H9 (cell line): ENCODE measurements around the gene MFGE8. TPM values are rescaled to one million over a fixed set of nuclear protein-coding genes. Genes with fewer than 3 reads are reported as not detected.
A peak's percentile ranks its signal among the peaks of the same experiment; 100 is the strongest.

Experiments
- DNase-seq: peaks from one replicate; pipeline ENCODE4 v3.0.0-alpha.2; 2017
- H2AFZ ChIP-seq: one replicate; pipeline ENCODE4 v1.6.1; 2013; ENCODE audit warnings: mild to moderate bottlenecking, low read length, control low read depth, moderate library complexity
- H2AK5ac ChIP-seq: 2 replicates; pipeline ENCODE4 v1.6.1; 2013; ENCODE audit warnings: low read length, control low read depth, mixed read lengths; ENCODE audit not compliant: insufficient read length
- H2BK120ac ChIP-seq: one replicate; pipeline ENCODE4 v1.6.1; 2013; ENCODE audit warnings: low read depth, mild to moderate bottlenecking, low read length, control low read depth, inconsistent platforms; ENCODE audit not compliant: poor library complexity, severe bottlenecking
- H2BK12ac ChIP-seq: 2 replicates; pipeline ENCODE4 v1.6.1; 2013; ENCODE audit warnings: low read length, control low read depth, mixed read lengths, low read depth; ENCODE audit not compliant: insufficient read length
- H2BK15ac ChIP-seq: 2 replicates; pipeline ENCODE4 v1.6.1; 2013; ENCODE audit warnings: low read depth, low read length, control low read depth
- H2BK20ac ChIP-seq: one replicate; pipeline ENCODE4 v1.6.1; 2013; ENCODE audit warnings: low read depth, mild to moderate bottlenecking, low read length, control low read depth, inconsistent platforms; ENCODE audit not compliant: poor library complexity, severe bottlenecking
- H2BK5ac ChIP-seq: 2 replicates; pipeline ENCODE4 v1.6.1; 2013; ENCODE audit warnings: low read length, control low read depth, mixed read lengths; ENCODE audit not compliant: insufficient read length
- H3K14ac ChIP-seq: 2 replicates; pipeline ENCODE4 v1.6.1; 2013; ENCODE audit warnings: low read length, control low read depth; ENCODE audit not compliant: insufficient read depth
- H3K18ac ChIP-seq: 2 replicates; pipeline ENCODE4 v1.6.1; 2013; ENCODE audit warnings: low read depth, mild to moderate bottlenecking, mixed read lengths, low read length, control low read depth; ENCODE audit not compliant: insufficient read length
- H3K23ac ChIP-seq: 2 replicates; pipeline ENCODE4 v1.6.1; 2013; ENCODE audit warnings: low read length, control low read depth, mixed read lengths, low read depth; ENCODE audit not compliant: insufficient read length
- H3K23me2 ChIP-seq: 2 replicates; pipeline ENCODE4 v1.6.1; 2013; ENCODE audit warnings: low read depth, mild to moderate bottlenecking, mixed read lengths, low read length, control low read depth; ENCODE audit not compliant: insufficient read length, poor library complexity, severe bottlenecking
- H3K27ac ChIP-seq: 2 replicates; pipeline ENCODE4 v1.5.1; 2013; ENCODE audit warnings: low read length, control low read depth, mixed read lengths, low read depth; ENCODE audit not compliant: insufficient read length
- H3K27me3 ChIP-seq: 2 replicates; pipeline ENCODE4 v1.6.1; 2013; ENCODE audit warnings: low read length, control low read depth, inconsistent platforms; ENCODE audit not compliant: insufficient read depth
- H3K4ac ChIP-seq: 2 replicates; pipeline ENCODE4 v1.6.1; 2013; ENCODE audit warnings: low read depth, mild to moderate bottlenecking, control low read depth, inconsistent platforms, low read length, moderate library complexity
- H3K4me1 ChIP-seq: 2 replicates; pipeline ENCODE4 v1.6.1; 2013; ENCODE audit warnings: low read length, control low read depth, inconsistent platforms; ENCODE audit not compliant: insufficient read depth
- H3K4me2 ChIP-seq: 2 replicates; pipeline ENCODE4 v1.6.1; 2013; ENCODE audit warnings: low read length, control low read depth, mixed read lengths; ENCODE audit not compliant: insufficient read length, insufficient read depth
- H3K56ac ChIP-seq: 2 replicates; pipeline ENCODE4 v1.6.1; 2013; ENCODE audit warnings: low read depth, mild to moderate bottlenecking, mixed read lengths, low read length, control low read depth; ENCODE audit not compliant: insufficient read length
- H3K79me1 ChIP-seq: 2 replicates; pipeline ENCODE4 v1.6.1; 2013; ENCODE audit warnings: low read depth, mild to moderate bottlenecking, moderate library complexity, low read length, control low read depth, inconsistent platforms; ENCODE audit not compliant: insufficient read depth, poor library complexity, severe bottlenecking
- H3K79me2 ChIP-seq: 2 replicates; pipeline ENCODE4 v1.6.1; 2013; ENCODE audit warnings: low read length, control low read depth, inconsistent platforms; ENCODE audit not compliant: insufficient read depth
- H3K9ac ChIP-seq: 2 replicates; pipeline ENCODE4 v1.6.1; 2013; ENCODE audit warnings: low read length, control low read depth, mixed read lengths; ENCODE audit not compliant: insufficient read length; ENCODE audit errors: extremely low read depth
- H3K9me3 ChIP-seq: one replicate; pipeline ENCODE4 v1.6.1; 2013; ENCODE audit warnings: low read depth, low read length, inconsistent platforms; ENCODE audit not compliant: control insufficient read depth
- H3T11ph ChIP-seq: one replicate; pipeline ENCODE4 v1.6.1; 2013; ENCODE audit warnings: mild to moderate bottlenecking, low read length, control low read depth, inconsistent platforms
- H4K20me1 ChIP-seq: one replicate; pipeline ENCODE4 v1.6.1; 2013; ENCODE audit not compliant: control insufficient read depth, insufficient read length, insufficient read depth
- H4K5ac ChIP-seq: 2 replicates; pipeline ENCODE4 v1.6.1; 2013; ENCODE audit warnings: low read depth, mild to moderate bottlenecking, mixed read lengths, low read length, control low read depth; ENCODE audit not compliant: insufficient read length
- H4K8ac ChIP-seq: replicated peaks from 2 replicates; pipeline ENCODE4 v1.6.1; 2013; ENCODE audit warnings: low read length, control low read depth, mixed read lengths, low read depth; ENCODE audit not compliant: insufficient read length
- H4K91ac ChIP-seq: 2 replicates; pipeline ENCODE4 v1.6.1; 2013; ENCODE audit warnings: low read depth, mild to moderate bottlenecking, moderate library complexity, mixed read lengths, low read length, control low read depth; ENCODE audit not compliant: insufficient read length
- H3K27ac Mint-ChIP-seq, 3 experiments: 2 replicates in 2 of 3; 3 replicates in 1 of 3; pipeline ENCODE4 v1.8.0; 2020 to 2021; ENCODE audit warnings: mixed read lengths in 3 of 3, mild to moderate bottlenecking in 1 of 3, moderate library complexity in 1 of 3
- H3K27me3 Mint-ChIP-seq: 2 replicates; pipeline ENCODE4 v1.8.0; 2021; ENCODE audit warnings: low read depth, mild to moderate bottlenecking, moderate library complexity, mixed read lengths
- H3K36me3 Mint-ChIP-seq, 3 experiments: 2 replicates in 2 of 3; 3 replicates in 1 of 3; pipeline ENCODE4 v1.8.0; 2020 to 2021; ENCODE audit warnings: low read depth in 3 of 3, mixed read lengths in 3 of 3; ENCODE audit not compliant: insufficient read depth in 1 of 3
- H3K4me1 Mint-ChIP-seq, 2 experiments: 2 replicates each; pipeline ENCODE4 v1.8.0; 2020; ENCODE audit warnings: mixed read lengths in 2 of 2
- H3K4me3 Mint-ChIP-seq, 2 experiments: 2 replicates in 1 of 2; 3 replicates in 1 of 2; pipeline ENCODE4 v1.8.0; 2020 to 2021; ENCODE audit warnings: mild to moderate bottlenecking in 2 of 2, mixed read lengths in 2 of 2, moderate library complexity in 1 of 2
- H3K9me3 Mint-ChIP-seq, 2 experiments: 2 replicates in 1 of 2; 3 replicates in 1 of 2; pipeline ENCODE4 v1.8.0; 2020; ENCODE audit warnings: mild to moderate bottlenecking in 2 of 2, mixed read lengths in 2 of 2, moderate library complexity in 1 of 2
- WGBS: extraction: QIAGEN DNeasy Blood & Tissue Kit; methylation state at CpG from one replicate; pipeline ENCODE4 v1.1.7; 2013; ENCODE audit warnings: missing lambda C conversion rate, low lambda C conversion rate, mixed read lengths; ENCODE audit not compliant: insufficient read length; ENCODE audit errors: extremely low coverage; 5-methylcytosine and 5-hydroxymethylcytosine counted together
- total RNA-seq: library from RNA; stranded (reverse); gene quantifications from 2 replicates; pipeline ENCODE4 v1.2.1, GENCODE V29; 2021
- TF ChIP-seq, protein P1 (sequence below): fragments of 200-600 bp; sonication (generic); conservative IDR thresholded peaks from 3 replicates; pipeline ENCODE4 v1.8.0; 2021; ENCODE audit warnings: antibody characterized with exemption, mild to moderate bottlenecking

The MFGE8 gene
- total RNA-seq, 1 experiment from 2014 or later = 653 TPM

DNA sequence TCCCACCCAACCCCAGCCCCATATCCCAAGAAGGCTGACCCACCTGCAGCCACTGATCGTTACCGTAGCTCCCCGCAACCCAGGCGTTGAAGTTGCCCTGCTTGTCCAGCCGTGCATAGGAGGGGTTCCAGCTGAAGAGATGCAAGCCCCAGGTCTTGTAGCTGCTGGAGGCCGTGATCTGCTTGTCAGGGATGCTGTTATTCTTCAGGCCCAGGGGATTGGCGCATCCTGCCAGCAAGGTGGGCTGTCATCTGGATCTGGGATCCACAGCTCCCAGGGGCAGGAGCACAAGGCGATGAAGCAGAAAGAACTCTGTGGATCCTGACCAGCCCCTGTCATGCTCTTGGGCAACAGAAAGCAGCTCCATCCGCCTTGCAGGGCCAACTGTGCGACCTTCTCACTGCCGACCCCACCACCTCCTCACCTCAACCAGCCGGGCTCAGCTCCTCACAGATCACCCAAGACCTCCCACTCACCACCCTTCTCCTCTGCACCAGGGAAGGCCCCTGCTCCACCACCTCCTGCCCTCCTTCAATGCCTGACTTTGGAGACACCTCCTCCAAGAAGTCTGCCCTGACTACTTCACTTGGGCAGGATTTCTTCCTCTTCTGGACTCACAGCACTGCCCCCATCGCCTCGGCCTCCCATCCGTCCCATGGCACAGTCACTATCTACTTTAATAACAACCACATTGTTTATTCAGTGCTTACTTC is 11.5 kb downstream of the MFGE8 start:
- H4K20me1 ChIP-seq = no peaks in the 10 kb centered on the region
- no peak overlapping the region for H4K91ac ChIP-seq
- TF ChIP-seq, protein P1, sequence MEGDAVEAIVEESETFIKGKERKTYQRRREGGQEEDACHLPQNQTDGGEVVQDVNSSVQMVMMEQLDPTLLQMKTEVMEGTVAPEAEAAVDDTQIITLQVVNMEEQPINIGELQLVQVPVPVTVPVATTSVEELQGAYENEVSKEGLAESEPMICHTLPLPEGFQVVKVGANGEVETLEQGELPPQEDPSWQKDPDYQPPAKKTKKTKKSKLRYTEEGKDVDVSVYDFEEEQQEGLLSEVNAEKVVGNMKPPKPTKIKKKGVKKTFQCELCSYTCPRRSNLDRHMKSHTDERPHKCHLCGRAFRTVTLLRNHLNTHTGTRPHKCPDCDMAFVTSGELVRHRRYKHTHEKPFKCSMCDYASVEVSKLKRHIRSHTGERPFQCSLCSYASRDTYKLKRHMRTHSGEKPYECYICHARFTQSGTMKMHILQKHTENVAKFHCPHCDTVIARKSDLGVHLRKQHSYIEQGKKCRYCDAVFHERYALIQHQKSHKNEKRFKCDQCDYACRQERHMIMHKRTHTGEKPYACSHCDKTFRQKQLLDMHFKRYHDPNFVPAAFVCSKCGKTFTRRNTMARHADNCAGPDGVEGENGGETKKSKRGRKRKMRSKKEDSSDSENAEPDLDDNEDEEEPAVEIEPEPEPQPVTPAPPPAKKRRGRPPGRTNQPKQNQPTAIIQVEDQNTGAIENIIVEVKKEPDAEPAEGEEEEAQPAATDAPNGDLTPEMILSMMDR = no peak
- H2BK5ac ChIP-seq = no peak overlapping the region
- H3K18ac ChIP-seq = no peak overlapping the region
- no peak overlapping the region for H2AK5ac ChIP-seq
- peak overlapping the region in 1 of 2 experiments; percentile 40; a peak in 1 of 5 replicates for H3K4me3 Mint-ChIP-seq
- no peak overlapping the region for H4K8ac ChIP-seq
- H2BK12ac ChIP-seq = no peak overlapping the region
- DNase-seq = no peak
- peak overlapping the region in 1 of 3 experiments; percentile 97; a peak in 4 of 7 replicates for H3K27ac Mint-ChIP-seq
- no peaks in the 10 kb centered on the region for H3K9me3 Mint-ChIP-seq
- H2BK120ac ChIP-seq = no peak overlapping the region
- no peak overlapping the region for H2AFZ ChIP-seq
- peaks cover 66 to 90% (median 89%) of the 10 kb centered on the region in 3 experiments for H3K36me3 Mint-ChIP-seq
- no peak overlapping the region for H3K9ac ChIP-seq
- H4K5ac ChIP-seq = no peak overlapping the region
- no peaks in the 10 kb centered on the region for H3K9me3 ChIP-seq
- H3T11ph ChIP-seq = no peak overlapping the region
- no peak overlapping the region for H3K23ac ChIP-seq
- no peak overlapping the region for H2BK15ac ChIP-seq
- peaks cover 4% of the 10 kb centered on the region for H3K27me3 Mint-ChIP-seq
- no peaks in the 10 kb centered on the region for H3K27me3 ChIP-seq
- no CpG with 5 or more reads among the region's 15 CpGs for WGBS
- H3K27ac ChIP-seq = no peak overlapping the region
- no peaks in the 10 kb centered on the region for H3K79me2 ChIP-seq
- peaks cover 41 to 90% of the 10 kb centered on the region in 2 experiments for H3K4me1 Mint-ChIP-seq
- H3K4me2 ChIP-seq = no peak overlapping the region
- H3K79me1 ChIP-seq = no peaks in the 10 kb centered on the region
- H2BK20ac ChIP-seq = no peak overlapping the region
- H3K14ac ChIP-seq = no peak overlapping the region; the same call in 1 of the 2 replicates
- no peak overlapping the region for H3K56ac ChIP-seq
- no peak overlapping the region for H3K4ac ChIP-seq
- no peaks in the 10 kb centered on the region for H3K23me2 ChIP-seq
- peaks cover 8% of the 10 kb centered on the region; the same call in 1 of the 2 replicates for H3K4me1 ChIP-seq
